Measurements from ENCODE around the gene CALB2. TPM values are rescaled to one million over a fixed set of nuclear protein-coding genes. Genes with fewer than 3 reads are reported as not detected.

CALB2 gene
- total and polyA plus RNA-seq, 2 of the 4 experiments (the other 2 are of a cell fraction) = 0.18 to 0.32 TPM

DNA sequence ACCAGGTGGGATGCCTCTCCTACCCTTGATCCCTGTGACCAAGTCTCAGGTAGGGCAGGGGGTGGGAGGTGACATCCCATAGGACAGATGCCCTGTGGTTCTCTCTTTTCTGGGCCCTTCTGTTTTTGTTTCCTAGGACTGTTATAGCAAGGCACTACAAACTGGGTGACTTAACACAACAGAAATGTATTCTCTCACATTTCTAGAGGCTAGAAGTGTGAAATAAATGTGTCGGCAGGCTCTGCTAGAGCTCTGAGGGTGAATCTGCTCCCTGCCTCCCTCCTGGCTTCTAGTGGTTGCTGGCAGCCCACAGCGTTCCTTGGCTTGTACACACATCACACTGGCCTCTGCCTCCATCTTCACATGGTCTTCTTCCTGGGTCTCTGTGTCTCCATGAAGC, 12.7 kb downstream of the CALB2 start:
- POLR2A ChIA-PET (ENCODE audit: unreplicated experiment) = no interaction called here
- no peak overlapping the region for H4K5ac ChIP-seq (ENCODE audit: low read depth, low read length)

More for the DNA sequence above, 12.7 kb downstream of the CALB2 start:
- dilution Hi-C loops (cut with HindIII; ENCODE audit: low sequenced_read_pairs, unreplicated experiment) (no loop called here), intact Hi-C loops (cut with micrococcal nuclease) (no loop called here), in situ Hi-C loops (cut with MboI; ENCODE audit: low sequenced_read_pairs) (loop anchor here (25.0 kb wide), 1 partner anchor 684 kb away; the partner anchor contains the start of gene MTSS2)
- TF ChIP-seq SMC3 (IDR thresholded peaks at IDR 0.05; ENCODE audit: low read depth, low read length) = no peak
- no peaks in the 10 kb centered on the region for H3K9me1 ChIP-seq (ENCODE audit: insufficient read depth, low read length)
- no peak overlapping the region for H2BK5ac ChIP-seq (ENCODE audit: low read depth, low read length, poor library complexity, severe bottlenecking)
- H3K27me3 ChIP-seq (ENCODE audit: control insufficient read depth, insufficient read depth, low read length) = peaks cover 3% of the 10 kb centered on the region; the same call in 1 of the 2 replicates
- no peak overlapping the region for H3K18ac ChIP-seq (ENCODE audit: low read depth, low read length)
- H2AFZ ChIP-seq (replicated peaks; ENCODE audit: low read length, poor library complexity) = no peak overlapping the region
- no TSS peak for BruUV-seq (replicated peaks)
- no peak overlapping the region for H2BK20ac ChIP-seq (ENCODE audit: low read depth, low read length)
- no peak for ATAC-seq (ENCODE audit: low read depth)
- CTCF ChIA-PET = interaction anchor here (0.6 to 1.3 kb wide), 2 partner anchors 14 to 67 kb away, joined by 3 read pairs; no protein-coding TSS in a partner anchor
- H3K9me3 ChIP-seq (ENCODE audit: control insufficient read depth, insufficient read depth, low read length) = no peaks in the 10 kb centered on the region
- no peak overlapping the region for H3K9ac ChIP-seq (ENCODE audit: low read depth, low read length)
- no peak overlapping the region for H3K4me3 ChIP-seq (ENCODE audit: insufficient read depth, low read depth, low read length)
- no peak overlapping the region for H3K56ac ChIP-seq (ENCODE audit: extremely low read depth, insufficient read depth, low read length)
- H2AK5ac ChIP-seq (ENCODE audit: low read depth, low read length) = no peak overlapping the region
- H3K23ac ChIP-seq (ENCODE audit: low read depth, low read length) = no peak overlapping the region
- no peak overlapping the region for H4K8ac ChIP-seq (ENCODE audit: low read depth in 2 of 2, low read length in 2 of 2)
- no peak overlapping the region for H3K4ac ChIP-seq (ENCODE audit: low read depth, low read length)
- DNase-seq = no peak
- no peak overlapping the region for H3K4me2 ChIP-seq (ENCODE audit: low read depth, low read length)
- no peak overlapping the region for H2BK15ac ChIP-seq (ENCODE audit: low read depth, low read length)
- no peak overlapping the region for H2BK120ac ChIP-seq (ENCODE audit: low read depth, low read length)
- H4K20me1 ChIP-seq (ENCODE audit: insufficient read depth, low read length) = no peaks in the 10 kb centered on the region
- no peak overlapping the region for H2AK9ac ChIP-seq (replicated peaks; ENCODE audit: low read depth, low read length, poor library complexity)
- no peak overlapping the region for H3K14ac ChIP-seq (replicated peaks; ENCODE audit: low read depth, low read length)
- H4K91ac ChIP-seq (ENCODE audit: insufficient read depth, low read depth, low read length) = no peak overlapping the region
- no peak overlapping the region for H3K27ac ChIP-seq (ENCODE audit: insufficient read depth, low read length)
- no CpG with 5 or more reads among the region's 2 CpGs for WGBS, 2 experiments (ENCODE audit: extremely low coverage in 2 of 2, insufficient read length in 1 of 2)
- H3K36me3 ChIP-seq (ENCODE audit: control insufficient read depth, insufficient read depth, low read length) = no peaks in the 10 kb centered on the region
- H3K4me1 ChIP-seq (ENCODE audit: control insufficient read depth, insufficient read depth, low read length) = no peaks in the 10 kb centered on the region
- H3K79me1 ChIP-seq (ENCODE audit: low read depth in 1 of 2, low read length in 2 of 2) = no peaks in the 10 kb centered on the region
